WTC11 (cell line): ENCODE measurements around the gene CCDC157. TPM values are rescaled to one million over a fixed set of nuclear protein-coding genes. Genes with fewer than 3 reads are reported as not detected.
A peak's percentile ranks its signal among the peaks of the same experiment; 100 is the strongest.

ENCODE experiments used
- ATAC-seq: fragments of 200-7000 bp; cut with Tn5 transposase; 2 replicates; pipeline ENCODE4 v1.10.0; 2021; ENCODE audit warnings: mild to moderate bottlenecking, moderate library complexity
- CTCF ChIA-PET: fragments of 300-600 bp; sonication (Branson Sonifier 250); formaldehyde crosslinking; loops from one replicate; lab custom pipeline; 2021; ENCODE audit warnings: antibody characterized with exemption; lab: Charles Lee
- POLR2A ChIA-PET: fragments of 350-600 bp; sonication (Branson Sonifier 250); formaldehyde crosslinking; loops from one replicate; lab custom pipeline; 2021; ENCODE audit warnings: antibody characterized with exemption; lab: Charles Lee
- DNase-seq: peaks from one replicate; pipeline ENCODE4 v3.0.0; 2021; ENCODE audit warnings: low spot score
- H3K27ac Mint-ChIP-seq: 2 replicates; pipeline ENCODE4 v1.8.0; 2021; ENCODE audit warnings: mixed read lengths
- H3K27me3 Mint-ChIP-seq: 2 replicates; pipeline ENCODE4 v1.8.0; 2021; ENCODE audit warnings: low read depth, mild to moderate bottlenecking, moderate library complexity, mixed read lengths
- H3K36me3 Mint-ChIP-seq: 2 replicates; pipeline ENCODE4 v1.8.0; 2021; ENCODE audit warnings: mixed read lengths
- H3K4me1 Mint-ChIP-seq: 2 replicates; pipeline ENCODE4 v1.8.0; 2022; ENCODE audit warnings: mixed read lengths
- H3K4me3 Mint-ChIP-seq: 2 replicates; pipeline ENCODE4 v1.8.0; 2021; ENCODE audit warnings: mild to moderate bottlenecking, moderate library complexity, mixed read lengths
- H3K9me3 Mint-ChIP-seq: 2 replicates; pipeline ENCODE4 v1.8.0; 2021; ENCODE audit warnings: mixed read lengths
- CDX4 ChIP-seq: fragments of 250-450 bp; sonication (Bioruptor Pico); IDR thresholded peaks from 2 replicates; pipeline ENCODE4 v1.9.0; 2021; ENCODE audit warnings: moderate library complexity, mild to moderate bottlenecking, inconsistent platforms, borderline replicate concordance
- ELF4 ChIP-seq: sonication (generic); formaldehyde crosslinking; IDR thresholded peaks from 2 replicates; pipeline ENCODE4 v1.8.1; 2022; ENCODE audit warnings: low read depth, mild to moderate bottlenecking, moderate library complexity, missing genetic modification reagents
- GRHL2 ChIP-seq: fragments of 250-450 bp; sonication (Bioruptor Pico); IDR thresholded peaks from 2 replicates; pipeline ENCODE4 v1.8.0; 2022; ENCODE audit warnings: mild to moderate bottlenecking, moderate library complexity; ENCODE audit not compliant: insufficient replicate concordance, severe bottlenecking
- KAT7 ChIP-seq: sonication (generic); formaldehyde crosslinking; IDR thresholded peaks from 2 replicates; pipeline ENCODE4 v1.8.1; 2023; ENCODE audit warnings: missing genetic modification reagents, mild to moderate bottlenecking, borderline replicate concordance
- MXD4 ChIP-seq: fragments of 250-450 bp; sonication (Bioruptor Pico); IDR thresholded peaks from 2 replicates; pipeline ENCODE4 v1.8.0; 2021; ENCODE audit warnings: mild to moderate bottlenecking, moderate library complexity, borderline replicate concordance
- NFATC4 ChIP-seq: fragments of 250-450 bp; sonication (Bioruptor Pico); IDR thresholded peaks from 2 replicates; pipeline ENCODE4 v1.9.0; 2021; ENCODE audit warnings: mild to moderate bottlenecking
- NFYB ChIP-seq: sonication (generic); formaldehyde crosslinking; conservative IDR thresholded peaks from 2 replicates; pipeline ENCODE4 v1.8.0; 2022; ENCODE audit warnings: low read depth, missing genetic modification reagents
- SMAD4 ChIP-seq: sonication (generic); formaldehyde crosslinking; IDR thresholded peaks from 2 replicates; pipeline ENCODE4 v1.8.0; 2022; ENCODE audit warnings: mild to moderate bottlenecking, missing genetic modification reagents
- TEAD4 ChIP-seq: sonication (generic); formaldehyde crosslinking; IDR thresholded peaks from 2 replicates; pipeline ENCODE4 v1.8.0; 2022; ENCODE audit warnings: mild to moderate bottlenecking, missing genetic modification reagents
- ZNF317 ChIP-seq: sonication (generic); formaldehyde crosslinking; IDR thresholded peaks from 2 replicates; pipeline ENCODE4 v1.8.1; 2023; ENCODE audit warnings: low read depth, mild to moderate bottlenecking, moderate library complexity, missing genetic modification reagents, borderline replicate concordance
- ZNF423 ChIP-seq: fragments of 250-450 bp; sonication (Bioruptor Pico); IDR thresholded peaks from 2 replicates; pipeline ENCODE4 v2.1.2; 2022; ENCODE audit warnings: mild to moderate bottlenecking, moderate library complexity
- total RNA-seq: library from RNA; stranded (reverse); gene quantifications from 3 replicates; pipeline ENCODE4 v1.2.3, GENCODE V29; 2021
- TF ChIP-seq, protein P1 (sequence below): sonication (generic); formaldehyde crosslinking; conservative IDR thresholded peaks from 2 replicates; pipeline ENCODE4 v1.8.1; 2022; ENCODE audit warnings: mild to moderate bottlenecking, missing genetic modification reagents
- TF ChIP-seq, protein P2 (sequence below): sonication (generic); formaldehyde crosslinking; IDR thresholded peaks from 2 replicates; pipeline ENCODE4 v1.8.1; 2022; ENCODE audit warnings: mild to moderate bottlenecking, missing genetic modification reagents, moderate library complexity, borderline replicate concordance
- TF ChIP-seq, protein P3 (sequence below): fragments of 250-450 bp; sonication (Bioruptor Pico); conservative IDR thresholded peaks from 2 replicates; pipeline ENCODE4 v1.9.0; 2021; ENCODE audit warnings: mild to moderate bottlenecking
- TF ChIP-seq, protein P4 (sequence below): fragments of 250-450 bp; sonication (Bioruptor Pico); IDR thresholded peaks from 2 replicates; pipeline ENCODE4 v1.9.0; 2021; ENCODE audit warnings: mild to moderate bottlenecking, borderline replicate concordance

CCDC157 gene
- total RNA-seq, 1 experiment from 2014 or later, result 6.5 TPM

- H3K9me3 Mint-ChIP-seq, result no peaks in the 10 kb centered on the region
- DNase-seq, result no peak
- ATAC-seq, result no peak
- H3K36me3 Mint-ChIP-seq, result no peaks in the 10 kb centered on the region
- no peak overlapping the region for H3K4me3 Mint-ChIP-seq
- no peak overlapping the region for H3K27ac Mint-ChIP-seq
- ChIA-PET CTCF (interaction anchor here (7.8 kb wide), 1 partner anchor 34 kb away, joined by 193 read pairs; the partner anchor contains the start of gene CASTOR1), POLR2A (no interaction called here)
- H3K27me3 Mint-ChIP-seq, result no peaks in the 10 kb centered on the region
- peaks cover 28% of the 10 kb centered on the region for H3K4me1 Mint-ChIP-seq
- TF ChIP-seq MXD4 (CRISPR knock-in tag), result no peak
- TF ChIP-seq ZNF423, result no peak
- no peak for TF ChIP-seq GRHL2 (CRISPR knock-in tag)
- TF ChIP-seq, all 79 proteins: peak for 0
Measured at GRCh38 chr22:30324014-30324730, 32.6 kb upstream of the CCDC157 start.

- CTCF ChIA-PET, result interaction anchor here (0.6 to 7.8 kb wide), 3 partner anchors 35 to 100 kb away, joined by 3 to 193 read pairs (median 4); partner anchors contain the start of genes CASTOR1 and RNF215
- H3K4me3 Mint-ChIP-seq, result peak overlapping the region; percentile 75
- ATAC-seq, result no peak
Measured at GRCh38 chr22:30325065-30325720, 31.6 kb upstream of the CCDC157 start.

More at GRCh38 chr22:30325065-30325720, 31.6 kb upstream of the CCDC157 start:
- POLR2A ChIA-PET, result no interaction called here
- Mint-ChIP-seq H3K27me3 (no peaks in the 10 kb centered on the region), H3K36me3 (no peaks in the 10 kb centered on the region), H3K27ac (0 out of 2 replicates have a peak overlapping the region, but pooled peaks have one; percentile 36)
- TF ChIP-seq ELF4 (CRISPR knock-in tag), result no peak
- TF ChIP-seq, protein P1, sequence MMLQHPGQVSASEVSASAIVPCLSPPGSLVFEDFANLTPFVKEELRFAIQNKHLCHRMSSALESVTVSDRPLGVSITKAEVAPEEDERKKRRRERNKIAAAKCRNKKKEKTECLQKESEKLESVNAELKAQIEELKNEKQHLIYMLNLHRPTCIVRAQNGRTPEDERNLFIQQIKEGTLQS (CRISPR knock-in tag), result no peak
- TF ChIP-seq GRHL2 (CRISPR knock-in tag), result no peak
- TF ChIP-seq NFYB (CRISPR knock-in tag), result no peak
- TF ChIP-seq CDX4, result no peak
- TF ChIP-seq, protein P2, sequence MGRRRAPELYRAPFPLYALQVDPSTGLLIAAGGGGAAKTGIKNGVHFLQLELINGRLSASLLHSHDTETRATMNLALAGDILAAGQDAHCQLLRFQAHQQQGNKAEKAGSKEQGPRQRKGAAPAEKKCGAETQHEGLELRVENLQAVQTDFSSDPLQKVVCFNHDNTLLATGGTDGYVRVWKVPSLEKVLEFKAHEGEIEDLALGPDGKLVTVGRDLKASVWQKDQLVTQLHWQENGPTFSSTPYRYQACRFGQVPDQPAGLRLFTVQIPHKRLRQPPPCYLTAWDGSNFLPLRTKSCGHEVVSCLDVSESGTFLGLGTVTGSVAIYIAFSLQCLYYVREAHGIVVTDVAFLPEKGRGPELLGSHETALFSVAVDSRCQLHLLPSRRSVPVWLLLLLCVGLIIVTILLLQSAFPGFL (CRISPR knock-in tag), result no peak
- TF ChIP-seq KAT7 (CRISPR knock-in tag), result no peak
- no peak for TF ChIP-seq TEAD4 (CRISPR knock-in tag)
- TF ChIP-seq, protein P3, sequence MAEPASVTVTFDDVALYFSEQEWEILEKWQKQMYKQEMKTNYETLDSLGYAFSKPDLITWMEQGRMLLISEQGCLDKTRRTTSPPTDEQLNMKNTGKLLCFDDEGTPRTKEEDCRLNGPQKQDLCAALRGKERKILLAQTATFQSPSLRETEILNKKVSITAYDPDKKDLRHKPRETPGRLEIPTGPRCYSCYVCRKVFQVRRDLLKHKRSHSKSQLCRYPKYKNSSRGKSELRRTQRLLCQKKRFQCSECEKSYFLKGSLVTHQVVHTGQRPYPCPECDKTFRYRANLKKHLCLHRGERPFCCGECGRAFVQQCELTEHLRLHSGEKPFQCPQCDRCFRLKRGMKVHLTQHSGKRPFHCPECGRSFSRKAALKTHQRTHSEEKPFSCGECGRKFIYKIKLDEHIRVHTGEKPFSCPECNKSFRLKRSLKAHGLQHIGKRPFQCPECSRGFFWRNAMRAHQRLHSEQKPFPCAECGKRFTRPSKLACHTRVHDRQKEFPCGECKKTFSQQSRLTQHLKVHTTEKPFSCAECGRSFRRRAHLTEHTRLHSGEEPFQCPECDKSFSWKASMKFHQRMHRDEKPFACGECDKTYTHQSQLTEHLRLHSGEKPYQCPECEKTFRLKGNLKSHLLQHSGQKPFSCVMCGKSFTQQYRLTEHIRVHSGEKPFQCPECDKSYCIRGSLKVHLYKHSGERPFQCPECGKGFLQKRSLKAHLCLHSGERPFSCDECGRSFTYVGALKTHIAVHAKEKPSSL (CRISPR knock-in tag), result no peak
- TF ChIP-seq ZNF317 (CRISPR knock-in tag), result no peak
- no peak for TF ChIP-seq SMAD4
- TF ChIP-seq, protein P4, sequence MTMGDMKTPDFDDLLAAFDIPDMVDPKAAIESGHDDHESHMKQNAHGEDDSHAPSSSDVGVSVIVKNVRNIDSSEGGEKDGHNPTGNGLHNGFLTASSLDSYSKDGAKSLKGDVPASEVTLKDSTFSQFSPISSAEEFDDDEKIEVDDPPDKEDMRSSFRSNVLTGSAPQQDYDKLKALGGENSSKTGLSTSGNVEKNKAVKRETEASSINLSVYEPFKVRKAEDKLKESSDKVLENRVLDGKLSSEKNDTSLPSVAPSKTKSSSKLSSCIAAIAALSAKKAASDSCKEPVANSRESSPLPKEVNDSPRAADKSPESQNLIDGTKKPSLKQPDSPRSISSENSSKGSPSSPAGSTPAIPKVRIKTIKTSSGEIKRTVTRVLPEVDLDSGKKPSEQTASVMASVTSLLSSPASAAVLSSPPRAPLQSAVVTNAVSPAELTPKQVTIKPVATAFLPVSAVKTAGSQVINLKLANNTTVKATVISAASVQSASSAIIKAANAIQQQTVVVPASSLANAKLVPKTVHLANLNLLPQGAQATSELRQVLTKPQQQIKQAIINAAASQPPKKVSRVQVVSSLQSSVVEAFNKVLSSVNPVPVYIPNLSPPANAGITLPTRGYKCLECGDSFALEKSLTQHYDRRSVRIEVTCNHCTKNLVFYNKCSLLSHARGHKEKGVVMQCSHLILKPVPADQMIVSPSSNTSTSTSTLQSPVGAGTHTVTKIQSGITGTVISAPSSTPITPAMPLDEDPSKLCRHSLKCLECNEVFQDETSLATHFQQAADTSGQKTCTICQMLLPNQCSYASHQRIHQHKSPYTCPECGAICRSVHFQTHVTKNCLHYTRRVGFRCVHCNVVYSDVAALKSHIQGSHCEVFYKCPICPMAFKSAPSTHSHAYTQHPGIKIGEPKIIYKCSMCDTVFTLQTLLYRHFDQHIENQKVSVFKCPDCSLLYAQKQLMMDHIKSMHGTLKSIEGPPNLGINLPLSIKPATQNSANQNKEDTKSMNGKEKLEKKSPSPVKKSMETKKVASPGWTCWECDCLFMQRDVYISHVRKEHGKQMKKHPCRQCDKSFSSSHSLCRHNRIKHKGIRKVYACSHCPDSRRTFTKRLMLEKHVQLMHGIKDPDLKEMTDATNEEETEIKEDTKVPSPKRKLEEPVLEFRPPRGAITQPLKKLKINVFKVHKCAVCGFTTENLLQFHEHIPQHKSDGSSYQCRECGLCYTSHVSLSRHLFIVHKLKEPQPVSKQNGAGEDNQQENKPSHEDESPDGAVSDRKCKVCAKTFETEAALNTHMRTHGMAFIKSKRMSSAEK (CRISPR knock-in tag), result no peak
- no peak for TF ChIP-seq NFATC4 (CRISPR knock-in tag)
- TF ChIP-seq, all 79 proteins: peak for 0
- Mint-ChIP-seq H3K4me1 (peaks cover 28% of the 10 kb centered on the region), H3K9me3 (no peaks in the 10 kb centered on the region)
- no peak for DNase-seq
